Transverse colon (tissue), 4 donors: ENCODE measurements around the gene ATP6AP2. TPM values are rescaled to one million over a fixed set of nuclear protein-coding genes. Genes with fewer than 3 reads are reported as not detected.
"Not testable (repeated sequence)": the region's sequence is repeated elsewhere in the genome, so short reads cannot be mapped to it uniquely, and the experiment has no call there.

Experiments
- DNase-seq: peaks from one replicate; pipeline ENCODE4 v3.0.0-alpha.2; 2019
- H3K27ac ChIP-seq, 4 donors: fragments of 200-600 bp; sonication (generic); 2 replicates each; pipeline ENCODE4 v1.5.1; 2016 to 2018; ENCODE audit warnings: inconsistent platforms in 4 of 4
- H3K27me3 ChIP-seq: fragments of 200-600 bp; sonication (generic); 2 replicates; pipeline ENCODE4 v1.5.1; 2017; ENCODE audit warnings: inconsistent platforms
- H3K36me3 ChIP-seq, 4 donors: fragments of 200-600 bp; sonication (generic); 2 replicates each; pipeline ENCODE4 v1.5.1; 2017 to 2019; ENCODE audit warnings: inconsistent platforms in 4 of 4
- H3K4me1 ChIP-seq, 4 donors: fragments of 200-600 bp; sonication (generic); 2 replicates each; pipeline ENCODE4 v1.5.1; 2017 to 2020; ENCODE audit warnings: inconsistent platforms in 4 of 4
- H3K4me3 ChIP-seq, 4 donors: fragments of 200-600 bp; sonication (generic); 1 replicate in 1 of 4; 2 replicates in 3 of 4; pipeline versions ENCODE4 v1.5.1 to v1.6.1; 2017 to 2019; ENCODE audit warnings: inconsistent platforms in 4 of 4
- H3K9me3 ChIP-seq, 2 donors: fragments of 200-600 bp; sonication (generic); 2 replicates each; pipeline ENCODE4 v1.5.1; 2017 to 2019; ENCODE audit warnings: inconsistent platforms in 2 of 2
- CTCF ChIP-seq, 5 experiments: fragments of 200-600 bp in 3 of 5; fragments of 450-650 bp in 2 of 5; sonication (generic) in 3 of 5; IDR thresholded peaks; 1 replicate in 2 of 5; 2 replicates in 3 of 5; pipeline ENCODE4 v1.5.1; 2016 to 2017; ENCODE audit warnings: antibody characterized with exemption in 5 of 5, inconsistent platforms in 3 of 5, mild to moderate bottlenecking in 2 of 5, moderate library complexity in 1 of 5
- EP300 ChIP-seq: sonication (generic); formaldehyde crosslinking; IDR thresholded peaks from one replicate; pipeline ENCODE4 v1.6.1; 2017; ENCODE audit warnings: antibody characterized with exemption, low read depth
- POLR2A ChIP-seq: fragments of 450-650 bp; IDR thresholded peaks from one replicate; pipeline ENCODE4 v1.6.1; 2016; ENCODE audit warnings: antibody characterized with exemption, mild to moderate bottlenecking, moderate library complexity
- POLR2AphosphoS5 ChIP-seq, 3 donors: sonication (generic); formaldehyde crosslinking; IDR thresholded peaks; one replicate each; pipeline ENCODE4 v1.6.1; 2016; ENCODE audit warnings: antibody characterized with exemption in 3 of 3
- WGBS, 2 donors: methylation state at CpG; one replicate each; pipeline ENCODE4 v1.1.5; 2018; ENCODE audit warnings: low coverage in 1 of 2; 5-methylcytosine and 5-hydroxymethylcytosine counted together
- in situ Hi-C, 4 donors: fragments of 200-750 bp; cut with MboI; loops; one replicate each; pipeline versions ENCODE4 v1.15.0 to v1.15.1; 2017; ENCODE audit warnings: low sequenced_read_pairs in 3 of 4, low pct_ligation_motif_present in 1 of 4, low pct_unique_long_range_greater_than_20kb in 1 of 4
- intact Hi-C: fragments of 100-400 bp; cut with DNase I; formaldehyde crosslinking; loops from one replicate; pipeline ENCODE4 v1.15.1; 2023; ENCODE audit warnings: low total_unique reads
- total RNA-seq, 4 donors: library from RNA; depleted of rRNA; stranded (reverse); fragments of >200 nt; gene quantifications; one replicate each; pipeline ENCODE4 v1.1.0, GENCODE V29; 2016

ATP6AP2 gene
- total RNA-seq, 4 donors from 2014 or later, result 10.3 to 95.9 (median 62.3) TPM

DNA sequence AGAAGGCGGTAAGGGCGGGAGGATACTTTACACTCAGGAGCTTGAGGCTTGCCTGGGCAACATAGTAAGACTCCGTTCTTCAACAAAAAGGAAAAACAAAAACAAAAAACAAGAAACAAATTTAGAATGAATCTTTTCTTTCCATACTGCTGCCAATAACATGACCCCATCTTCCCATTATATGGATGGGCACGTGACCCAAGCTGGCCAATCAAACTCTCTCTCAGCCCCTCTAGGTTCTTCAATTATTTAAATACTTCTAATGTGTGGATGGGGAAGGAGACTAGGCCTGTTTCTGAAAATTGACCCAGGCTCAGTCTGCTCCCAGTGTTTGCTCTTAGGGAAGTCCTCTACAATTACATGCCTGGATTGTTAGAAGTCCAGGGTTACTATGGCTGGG lies 22.2 kb upstream of the ATP6AP2 start:
- in situ Hi-C loops, result no loop called here
- Histone ChIP-seq H3K4me3 (no peak overlapping the region), H3K9me3 (no peaks in the 10 kb centered on the region), H3K27ac (no peak overlapping the region), H3K4me1 (no peaks in the 10 kb centered on the region), H3K27me3 (no peaks in the 10 kb centered on the region), H3K36me3 (no peaks in the 10 kb centered on the region)
- no peak for DNase-seq
- TF ChIP-seq CTCF (IDR thresholded peaks at IDR 0.05) (no peak), POLR2AphosphoS5 (IDR thresholded peaks at IDR 0.05) (no peak), EP300 (no peak), POLR2A (no peak)
- 92% methylated on average over 4 of the region's 4 CpGs; no CpG with 5 or more reads in 1 of the 2 donors for WGBS, 2 donors
- intact Hi-C loops, result no loop called here

- Histone ChIP-seq H3K36me3 (no peaks in the 10 kb centered on the region), H3K27ac (no peak overlapping the region), H3K4me3 (no peak overlapping the region), H3K27me3 (no peaks in the 10 kb centered on the region), H3K9me3 (no peaks in the 10 kb centered on the region), H3K4me1 (no peaks in the 10 kb centered on the region)
- intact Hi-C loops, result no loop called here
- in situ Hi-C loops, result no loop called here
- 85% methylated on average over 10 of the region's 10 CpGs; no CpG with 5 or more reads in 1 of the 2 donors for WGBS, 2 donors
- DNase-seq, result no peak
- TF ChIP-seq POLR2A (no peak), POLR2AphosphoS5 (IDR thresholded peaks at IDR 0.05) (no peak), EP300 (no peak), CTCF (IDR thresholded peaks at IDR 0.05) (no peak)
Measured at GRCh38 chrX:40563784-40564183, 17.0 kb upstream of the ATP6AP2 start.

DNA sequence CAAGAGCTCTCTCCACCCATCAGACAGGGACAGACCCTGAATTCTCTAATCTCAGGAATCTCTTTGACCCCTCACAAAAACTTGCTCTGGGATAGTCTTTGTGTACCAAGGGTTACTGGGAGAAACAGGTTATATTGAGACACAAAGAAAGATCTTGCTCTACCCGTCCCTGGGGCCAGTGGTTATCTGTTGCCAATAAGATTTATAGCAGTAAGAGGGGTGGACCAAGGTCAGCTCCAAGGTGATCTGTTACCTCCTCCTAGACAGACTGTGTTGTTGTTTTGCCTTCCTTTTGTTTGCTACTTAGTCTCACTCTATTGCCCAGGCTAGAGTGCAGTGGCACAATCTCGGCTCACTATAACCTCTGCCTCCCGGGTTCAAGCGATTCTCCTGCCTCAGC lies 16.3 kb upstream of the ATP6AP2 start:
- in situ Hi-C loops, result no loop called here
- 78% methylated on average over 4 of the region's 4 CpGs; no CpG with 5 or more reads in 1 of the 2 donors for WGBS, 2 donors

GRCh38 chrX:40570346-40571093 lies 10.2 kb upstream of the ATP6AP2 start:
- no peak for TF ChIP-seq POLR2A
- TF ChIP-seq EP300, result no peak
- no peak for TF ChIP-seq CTCF (IDR thresholded peaks at IDR 0.05)
- TF ChIP-seq POLR2AphosphoS5 (IDR thresholded peaks at IDR 0.05), result no peak
- H3K36me3 ChIP-seq, result no peaks in the 10 kb centered on the region
- intact Hi-C loops, result no loop called here
- H3K27ac ChIP-seq, result no peak overlapping the region
- no peaks in the 10 kb centered on the region for H3K27me3 ChIP-seq
- H3K4me3 ChIP-seq, result no peak overlapping the region
- DNase-seq, result no peak
- no peaks in the 10 kb centered on the region for H3K9me3 ChIP-seq
- H3K4me1 ChIP-seq, result no peaks in the 10 kb centered on the region
- in situ Hi-C loops, result no loop called here
- 73% methylated on average over 10 of the region's 10 CpGs; no CpG with 5 or more reads in 1 of the 2 donors for WGBS, 2 donors

More for the DNA sequence above, 16.3 kb upstream of the ATP6AP2 start:
- H3K27me3 ChIP-seq, result no peaks in the 10 kb centered on the region
- DNase-seq, result no peak
- H3K27ac ChIP-seq, result no peak overlapping the region
- no peaks in the 10 kb centered on the region for H3K36me3 ChIP-seq
- TF ChIP-seq POLR2A, result no peak
- no peak for TF ChIP-seq EP300
- no peak for TF ChIP-seq CTCF (IDR thresholded peaks at IDR 0.05)
- TF ChIP-seq POLR2AphosphoS5 (IDR thresholded peaks at IDR 0.05), result no peak
- intact Hi-C loops, result no loop called here
- no peak overlapping the region for H3K4me3 ChIP-seq
- no peaks in the 10 kb centered on the region for H3K9me3 ChIP-seq
- H3K4me1 ChIP-seq, result no peaks in the 10 kb centered on the region

DNA sequence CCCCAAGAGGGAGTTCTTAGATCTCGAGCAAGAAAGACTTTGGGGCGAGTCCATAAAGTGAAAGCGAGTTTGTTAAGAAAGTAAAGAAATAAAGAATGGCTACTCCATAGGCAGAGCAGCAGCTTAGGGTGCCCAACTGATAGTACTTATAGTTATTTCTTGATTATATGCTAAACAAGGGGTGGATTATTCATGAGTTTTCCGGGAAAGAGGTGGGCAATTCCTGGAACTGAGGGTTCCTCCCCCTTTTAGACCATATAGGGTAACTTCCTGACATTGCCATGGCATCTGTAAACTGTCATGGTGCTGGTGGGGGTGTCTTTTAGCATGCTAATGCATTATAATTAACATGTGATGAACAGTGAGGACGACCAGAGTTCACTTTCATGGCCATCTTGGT lies 9.6 kb upstream of the ATP6AP2 start:
- DNase-seq, in situ Hi-C loops, H3K27me3 ChIP-seq, H3K4me3 ChIP-seq, intact Hi-C loops, H3K9me3 ChIP-seq, H3K4me1 ChIP-seq, H3K36me3 ChIP-seq, H3K27ac ChIP-seq: not testable (repeated sequence)
- 73 to 100% methylated on average over 1 to 5 of the region's 5 CpGs for WGBS, 2 donors
